VCaP (cell line): ENCODE results near the gene ZNF621.

Experiments
- H3K27ac ChIP-seq: fragments of 450-650 bp; 2 replicates; pipeline ENCODE4 v1.5.1; 2017
- CTCF ChIP-seq: fragments of 450-650 bp; conservative IDR thresholded peaks from 2 replicates; pipeline ENCODE4 v1.5.1; 2017; ENCODE audit warnings: mild to moderate bottlenecking, moderate library complexity

The ZNF621 gene

GRCh38 chr3:40518848-40519247 is 5.9 kb upstream of the ZNF621 start:
- no peak overlapping the region for H3K27ac ChIP-seq

GRCh38 chr3:40521254-40521653 is 3.5 kb upstream of the ZNF621 start:
- no peak for TF ChIP-seq CTCF
- H3K27ac ChIP-seq: no peak overlapping the region

More at GRCh38 chr3:40518848-40519247, 5.9 kb upstream of the ZNF621 start:
- TF ChIP-seq CTCF: no peak

GRCh38 chr3:40523781-40524180 is 979 bp upstream of the ZNF621 start:
- no peak for TF ChIP-seq CTCF
- H3K27ac ChIP-seq: peak overlapping the region; percentile 86

GRCh38 chr3:40524222-40524567 is 565 bp upstream of the ZNF621 start:
- TF ChIP-seq CTCF: no peak
- H3K27ac ChIP-seq: peak overlapping the region; percentile 86

GRCh38 chr3:40528426-40528825 is 3.7 kb downstream of the ZNF621 start:
- no peak for TF ChIP-seq CTCF
- H3K27ac ChIP-seq: no peak overlapping the region

GRCh38 chr3:40532252-40532651 is 7.5 kb downstream of the ZNF621 start:
- TF ChIP-seq CTCF: no peak
- H3K27ac ChIP-seq: no peak overlapping the region

- TF ChIP-seq CTCF: no peak
These were observed 9.5 kb downstream of the ZNF621 start for GRCh38 chr3:40534283-40534682.

GRCh38 chr3:40546816-40547215 is 22.1 kb downstream of the ZNF621 start:
- TF ChIP-seq CTCF: no peak
- H3K27ac ChIP-seq: no peak overlapping the region

More at GRCh38 chr3:40534283-40534682, 9.5 kb downstream of the ZNF621 start:
- H3K27ac ChIP-seq: no peak overlapping the region
